NK-92 (cell line): ENCODE results near the gene RFT1.

Source experiments
- DNase-seq: peaks from one replicate; lab custom pipeline; 2025; ENCODE audit not compliant: unreplicated experiment; lab: John Stamatoyannopoulos, UW

RFT1 gene

DNA sequence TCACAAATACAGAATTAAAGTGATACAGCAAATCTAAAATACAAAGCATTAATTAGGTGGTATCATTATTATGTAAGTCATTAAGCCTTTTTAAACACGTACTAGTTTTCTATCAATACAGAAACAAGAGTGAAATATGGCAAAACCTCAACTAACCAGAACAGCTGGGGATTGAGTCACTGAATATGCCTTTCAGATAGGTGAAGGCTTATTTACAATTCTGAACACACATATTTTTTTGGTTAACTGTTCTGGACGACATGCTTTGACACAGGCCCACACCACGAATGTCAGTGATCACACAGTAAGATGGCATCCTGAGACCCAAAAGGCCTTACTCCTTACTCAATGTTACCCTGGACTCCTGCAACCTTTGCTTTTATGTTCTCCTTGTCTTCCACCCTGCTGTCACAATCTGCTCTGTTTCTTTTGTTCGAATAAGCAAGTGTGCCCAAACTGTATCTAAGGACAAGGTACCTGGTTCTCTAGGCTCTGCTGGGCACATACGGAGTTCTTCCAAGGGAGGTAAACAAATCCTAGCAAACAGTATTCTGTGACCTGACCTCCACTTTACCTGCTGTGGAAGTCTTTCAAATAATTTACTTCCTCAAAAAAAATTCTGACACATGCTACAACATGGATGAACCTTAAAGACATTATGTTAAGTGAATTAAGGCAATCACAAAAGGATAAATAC lies 91.4 kb downstream of the RFT1 start:
- DNase-seq = no peak
